Activated CD4-positive, CD25-positive, alpha-beta regulatory T cell treated with anti-CD3 and anti-CD28 coated beads, Interleukin-2, amount 50 U/mL, for 16 hours (primary cell): ENCODE measurements around the gene LIN7B.
"Not testable (repeated sequence)": the region's sequence is repeated elsewhere in the genome, so short reads cannot be mapped to it uniquely, and the experiment has no call there.

Source experiments
- DNase-seq: peaks from one replicate; pipeline ENCODE4 v3.0.0-alpha.2; 2020; ENCODE audit warnings: low read depth, low spot score

LIN7B gene

GRCh38 chr19:49118565-49119410 is 4.6 kb downstream of the LIN7B start, which contains the start of gene C19orf73:
TSS of gene C19orf73 (minus strand) at chr19:49119143. CDS start at chr19:49119022, 121 bp downstream.
- DNase-seq = peak; percentile 88

DNA sequence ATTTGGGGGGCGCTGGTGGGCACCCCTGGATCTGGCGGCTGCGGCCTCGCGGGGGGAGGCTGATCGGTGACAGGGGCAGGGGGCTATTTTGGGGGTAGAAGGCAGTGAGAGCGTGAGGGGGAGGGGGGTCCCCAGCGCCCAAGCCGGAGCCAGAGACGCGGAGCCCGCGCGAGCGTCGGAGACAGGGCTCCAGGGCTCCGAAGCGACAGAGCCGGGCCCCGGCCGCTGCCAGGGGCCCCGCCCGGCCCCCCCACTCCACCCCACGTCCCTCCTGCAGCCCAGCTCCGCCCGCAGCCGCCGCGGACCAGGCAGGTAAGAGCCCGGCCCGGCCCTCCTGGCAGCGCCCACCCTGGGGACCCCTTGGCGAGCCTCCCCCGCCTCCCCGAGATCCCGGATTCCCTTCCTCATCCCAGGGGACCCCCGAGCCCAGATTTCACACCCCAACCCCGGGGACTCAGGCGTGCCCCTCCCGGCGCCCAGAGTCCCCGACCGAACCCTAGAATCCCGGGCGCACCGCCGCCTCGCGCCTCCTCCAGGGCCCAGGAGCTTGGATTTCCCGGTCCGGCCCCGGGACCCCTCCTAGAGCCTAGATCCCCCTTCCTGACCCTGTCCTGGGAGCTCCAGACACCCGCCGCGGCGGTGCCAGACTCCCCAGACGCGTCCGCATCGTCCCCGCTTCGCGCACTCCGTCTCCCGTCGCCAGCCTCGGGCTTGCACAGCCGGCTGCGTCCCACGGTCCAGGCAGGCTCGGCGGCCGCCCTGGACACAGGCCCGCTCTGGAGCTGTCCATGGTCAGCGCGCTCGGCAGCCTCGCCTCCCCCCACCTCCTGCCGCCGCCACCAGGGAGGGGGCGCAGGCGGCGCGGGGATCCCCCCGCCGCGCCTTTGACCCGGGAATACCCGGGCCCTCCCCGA is 5.5 kb downstream of the LIN7B start, which contains the start of gene PPFIA3:
Gene PPFIA3, plus strand, starts transcription at position 134 of the 914 bp plus-strand sequence. CDS start 8,330 bp downstream, outside the sequence.
- DNase-seq = no peak

DNA sequence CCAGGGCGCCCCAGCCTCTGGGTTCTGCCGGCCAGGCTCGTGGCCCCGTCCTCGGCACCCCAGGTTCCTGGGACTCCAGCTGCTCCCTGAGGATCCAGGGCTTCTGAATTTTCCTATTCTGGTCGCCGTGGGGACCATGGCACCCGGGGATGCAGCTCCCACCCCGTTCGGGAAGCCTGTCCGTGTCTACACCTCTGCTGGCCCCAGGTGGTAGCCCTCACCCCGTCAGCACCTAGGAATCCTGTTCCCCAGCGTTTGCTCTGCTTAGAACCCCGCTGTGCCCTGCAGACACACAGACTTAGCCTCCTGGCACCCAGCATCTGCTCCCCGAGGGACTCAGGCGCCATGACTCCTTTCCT is 6.1 kb downstream of the LIN7B start:
- no peak for DNase-seq

GRCh38 chr19:49120868-49121267 is 6.7 kb downstream of the LIN7B start:
- no peak for DNase-seq

DNA sequence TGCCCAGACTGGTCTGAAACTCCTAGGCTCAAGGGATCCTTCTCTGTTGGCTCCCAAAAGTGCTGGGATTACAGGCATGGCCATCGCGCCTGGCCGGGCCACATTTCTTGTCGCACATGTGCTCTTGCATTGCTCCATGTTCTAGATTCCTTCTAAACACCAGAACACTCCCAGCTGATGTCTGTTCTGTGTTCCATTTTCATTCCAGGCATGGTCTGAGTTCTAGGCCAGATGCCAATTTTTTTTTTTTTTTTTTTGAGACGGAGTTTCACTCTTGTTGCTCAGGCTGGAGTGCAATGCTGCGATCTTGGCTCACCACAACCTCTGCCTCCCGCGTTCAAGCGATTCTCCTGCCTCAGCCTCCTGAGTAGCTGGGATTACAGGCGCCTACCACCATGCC is 7.7 kb downstream of the LIN7B start:
- not testable (repeated sequence) for DNase-seq

- not testable (repeated sequence) for DNase-seq
Observed at GRCh38 chr19:49123285-49123684, 9.1 kb downstream of the LIN7B start.

- DNase-seq = no peak
Observed at GRCh38 chr19:49125025-49125731, 11.0 kb downstream of the LIN7B start.

GRCh38 chr19:49126575-49126974 is 12.4 kb downstream of the LIN7B start:
- DNase-seq = no peak

DNA sequence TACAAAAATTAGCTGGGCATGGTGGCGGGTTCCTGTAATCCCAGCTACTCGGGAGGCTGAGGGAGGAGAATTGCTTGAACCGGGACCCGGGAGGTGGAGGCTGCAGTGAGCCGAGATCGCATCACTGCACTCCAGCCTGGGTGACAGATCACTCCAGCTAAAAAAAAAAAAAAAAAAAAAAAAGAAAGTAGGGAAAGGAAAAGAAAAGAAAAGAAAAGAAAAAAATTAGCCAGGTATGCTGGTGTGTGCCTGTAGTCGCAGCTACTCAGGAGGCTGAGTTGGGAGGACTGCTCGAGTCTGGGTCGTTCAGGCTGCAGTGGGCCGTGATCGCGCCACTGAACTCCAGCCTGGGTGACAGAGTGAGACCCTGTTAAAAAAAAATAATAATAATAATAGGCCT is 13.1 kb downstream of the LIN7B start:
- DNase-seq = not testable (repeated sequence)

GRCh38 chr19:49127674-49128544 is 13.7 kb downstream of the LIN7B start:
- peak; percentile 86 for DNase-seq

DNA sequence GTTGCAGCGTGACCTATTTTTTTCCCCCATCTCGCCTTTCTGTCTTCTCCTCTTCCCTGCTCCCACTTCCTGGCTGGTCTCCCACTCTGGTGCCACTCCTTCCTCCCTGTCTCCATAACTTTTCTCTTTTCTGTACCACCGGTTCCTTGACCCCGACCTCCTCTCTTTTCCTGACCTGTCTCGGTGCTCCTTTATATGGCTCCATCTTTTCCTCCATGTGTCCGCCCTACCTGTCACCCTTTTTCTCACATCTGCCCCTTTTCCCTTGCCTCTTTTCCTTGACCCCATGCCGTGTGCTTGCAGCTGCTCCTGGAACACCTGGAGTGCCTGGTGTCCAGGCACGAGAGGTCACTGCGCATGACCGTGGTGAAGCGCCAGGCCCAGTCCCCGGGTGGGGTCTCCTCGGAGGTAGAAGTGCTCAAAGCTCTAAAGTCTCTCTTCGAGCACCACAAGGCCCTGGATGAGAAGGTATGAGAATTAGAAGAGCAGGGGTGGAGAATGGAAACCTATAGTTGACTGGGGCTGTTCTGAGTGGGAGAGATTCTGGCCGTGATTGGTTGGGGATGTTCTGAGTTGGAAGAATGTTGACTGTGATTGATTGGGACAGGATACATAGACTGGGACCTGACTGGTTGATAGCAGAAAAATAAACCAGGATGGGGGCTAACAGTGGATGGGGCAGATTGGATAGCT is 14.5 kb downstream of the LIN7B start:
- DNase-seq = no peak

GRCh38 chr19:49129238-49129583 is 15.0 kb downstream of the LIN7B start:
- DNase-seq = no peak

DNA sequence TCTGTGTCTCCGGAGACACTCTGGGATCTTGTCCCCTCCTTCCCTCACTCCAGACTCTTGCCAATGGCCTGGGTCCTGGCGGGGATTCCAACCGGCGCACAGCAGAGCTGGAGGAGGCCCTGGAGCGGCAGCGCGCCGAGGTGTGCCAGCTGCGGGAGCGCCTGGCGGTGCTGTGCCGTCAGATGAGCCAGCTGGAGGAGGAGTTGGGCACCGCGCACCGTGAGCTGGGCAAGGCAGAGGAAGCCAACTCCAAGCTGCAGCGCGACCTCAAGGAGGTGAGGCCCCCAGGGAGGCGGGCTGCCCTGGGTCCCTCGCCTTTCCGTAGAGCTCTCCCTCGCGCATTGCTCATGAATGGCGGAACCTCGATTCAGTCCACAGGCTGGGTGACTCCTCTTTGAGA is 16.2 kb downstream of the LIN7B start:
- DNase-seq = no peak

GRCh38 chr19:49132974-49133609 is 18.9 kb downstream of the LIN7B start:
- DNase-seq = no peak

DNA sequence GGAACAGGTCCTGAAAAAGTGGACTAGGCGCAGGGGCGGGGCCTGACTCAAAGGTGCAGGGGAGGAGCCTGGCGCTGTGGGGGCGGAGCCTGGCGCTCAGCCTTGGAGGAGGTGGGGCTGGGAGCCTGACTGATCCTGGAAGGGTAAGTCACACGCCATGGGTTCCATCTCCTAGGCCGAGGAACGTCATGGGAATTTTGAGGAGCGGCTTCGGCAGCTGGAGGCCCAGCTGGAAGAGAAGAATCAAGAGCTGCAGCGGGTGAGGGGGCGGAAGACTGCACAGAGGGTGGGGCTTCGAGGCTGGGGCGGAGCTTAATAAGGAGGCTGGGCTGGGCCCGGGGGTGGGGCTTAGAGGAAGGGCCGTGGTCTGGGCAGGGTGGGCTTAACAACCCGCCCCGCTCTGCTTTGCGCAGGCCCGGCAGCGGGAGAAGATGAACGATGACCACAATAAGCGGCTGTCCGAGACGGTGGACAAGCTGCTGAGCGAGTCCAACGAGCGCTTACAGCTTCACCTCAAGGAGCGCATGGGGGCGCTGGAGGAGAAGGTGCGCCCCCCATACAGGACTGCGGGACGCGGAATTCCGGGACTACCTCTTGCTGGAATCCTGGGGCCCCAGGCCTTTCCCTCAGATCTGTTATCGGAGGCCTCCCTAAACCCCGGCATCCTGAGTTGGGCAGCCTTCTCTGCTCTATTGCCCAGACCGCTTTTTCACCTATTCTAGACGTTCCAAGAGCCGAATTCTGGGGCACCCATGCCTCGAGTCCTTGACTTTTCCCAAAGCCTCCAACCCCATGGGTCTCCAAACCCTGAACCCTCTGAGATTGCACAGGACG is 19.7 kb downstream of the LIN7B start:
- no peak for DNase-seq

DNA sequence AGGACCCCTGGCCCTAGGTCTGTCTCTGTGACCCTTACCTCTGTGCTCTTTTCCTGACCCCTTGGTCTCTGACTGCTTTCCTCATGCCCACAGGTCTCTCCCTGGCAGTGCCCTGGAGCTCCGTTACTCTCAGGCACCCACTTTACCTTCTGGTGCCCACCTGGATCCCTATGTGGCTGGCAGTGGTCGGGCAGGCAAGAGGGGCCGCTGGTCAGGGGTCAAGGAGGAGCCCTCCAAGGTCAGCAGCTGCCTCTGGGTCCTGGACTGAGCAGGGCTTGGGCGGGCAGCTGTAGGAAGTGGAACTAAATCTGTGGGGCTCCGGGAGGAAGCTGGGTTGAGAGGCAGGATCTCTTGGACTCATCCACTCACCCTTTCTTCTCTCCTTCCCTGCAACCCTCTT is 21.5 kb downstream of the LIN7B start:
- DNase-seq = no peak

DNA sequence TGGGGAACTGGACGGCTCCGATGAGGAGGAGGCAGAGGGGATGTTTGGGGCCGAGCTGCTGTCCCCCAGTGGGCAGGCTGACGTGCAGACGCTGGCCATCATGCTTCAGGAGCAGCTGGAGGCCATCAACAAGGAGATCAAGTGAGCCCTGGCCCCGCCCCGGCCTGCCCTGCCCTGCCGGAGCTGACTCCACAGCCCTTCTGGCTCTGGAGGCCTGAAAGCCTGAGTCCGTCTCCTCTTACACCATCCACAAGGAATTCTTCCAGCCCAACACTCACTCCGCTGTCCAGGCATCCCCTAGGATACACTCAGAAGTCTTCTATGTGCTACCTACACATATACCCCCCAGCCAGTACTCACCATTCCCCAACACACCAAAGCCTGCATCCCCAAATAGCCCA is 22.6 kb downstream of the LIN7B start:
- DNase-seq = no peak

DNA sequence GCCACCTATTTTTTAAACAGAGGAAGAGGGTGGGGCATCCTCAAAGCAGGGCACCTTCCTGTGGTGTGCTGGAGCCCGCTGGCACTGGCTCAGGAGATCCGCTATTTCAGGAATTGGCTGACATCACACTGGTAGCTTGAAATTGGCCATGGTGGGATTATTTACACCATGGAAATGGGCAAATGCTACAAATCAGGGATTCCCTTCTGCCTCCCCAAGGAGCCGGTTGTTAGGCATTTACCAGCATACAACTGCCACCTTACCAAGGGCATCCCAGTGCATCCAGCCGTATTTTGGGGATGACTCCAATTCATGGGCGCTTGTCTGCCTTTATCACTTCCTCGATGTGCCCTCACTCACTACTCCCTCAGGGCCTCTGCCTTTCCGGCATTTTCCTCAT is 26.8 kb downstream of the LIN7B start:
- DNase-seq = no peak

- DNase-seq = no peak
Observed at GRCh38 chr19:49141352-49141751, 27.2 kb downstream of the LIN7B start.
